GM20000 (cell line): ENCODE data around the gene ITIH5.
"Not testable (repeated sequence)": the region's sequence is repeated elsewhere in the genome, so short reads cannot be mapped to it uniquely, and the experiment has no call there.

Source experiments
- DNase-seq: peaks from one replicate; pipeline ENCODE4 v3.0.0; 2012; ENCODE audit warnings: low spot score
- TF ChIP-seq, protein P1 (sequence below): IDR thresholded peaks from 2 replicates; pipeline ENCODE4 v1.5.1; 2012; ENCODE audit warnings: mild to moderate bottlenecking, control low read depth; ENCODE audit errors: extremely low read depth, missing control alignments

Gene ITIH5

DNA sequence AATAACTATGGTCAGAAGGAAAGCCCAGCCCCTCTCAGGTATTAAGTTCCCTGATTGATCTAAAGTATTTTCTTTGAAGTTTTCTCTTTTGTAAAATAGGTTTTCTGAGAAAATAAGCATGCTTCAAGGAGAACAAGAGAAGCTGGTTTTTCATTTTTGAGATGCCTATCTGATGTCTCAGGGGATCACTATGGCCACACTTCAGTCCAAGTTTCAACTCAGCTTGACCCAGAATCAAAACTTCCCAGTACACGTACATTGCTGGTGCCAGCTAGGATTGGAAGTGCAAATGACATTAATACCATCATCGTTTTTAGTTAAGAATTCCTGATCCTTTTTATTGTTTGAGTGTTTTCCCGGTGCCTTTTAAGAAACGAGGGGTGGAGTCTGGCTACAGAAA is 7.2 kb downstream of the ITIH5 start:
- TF ChIP-seq, protein P1, sequence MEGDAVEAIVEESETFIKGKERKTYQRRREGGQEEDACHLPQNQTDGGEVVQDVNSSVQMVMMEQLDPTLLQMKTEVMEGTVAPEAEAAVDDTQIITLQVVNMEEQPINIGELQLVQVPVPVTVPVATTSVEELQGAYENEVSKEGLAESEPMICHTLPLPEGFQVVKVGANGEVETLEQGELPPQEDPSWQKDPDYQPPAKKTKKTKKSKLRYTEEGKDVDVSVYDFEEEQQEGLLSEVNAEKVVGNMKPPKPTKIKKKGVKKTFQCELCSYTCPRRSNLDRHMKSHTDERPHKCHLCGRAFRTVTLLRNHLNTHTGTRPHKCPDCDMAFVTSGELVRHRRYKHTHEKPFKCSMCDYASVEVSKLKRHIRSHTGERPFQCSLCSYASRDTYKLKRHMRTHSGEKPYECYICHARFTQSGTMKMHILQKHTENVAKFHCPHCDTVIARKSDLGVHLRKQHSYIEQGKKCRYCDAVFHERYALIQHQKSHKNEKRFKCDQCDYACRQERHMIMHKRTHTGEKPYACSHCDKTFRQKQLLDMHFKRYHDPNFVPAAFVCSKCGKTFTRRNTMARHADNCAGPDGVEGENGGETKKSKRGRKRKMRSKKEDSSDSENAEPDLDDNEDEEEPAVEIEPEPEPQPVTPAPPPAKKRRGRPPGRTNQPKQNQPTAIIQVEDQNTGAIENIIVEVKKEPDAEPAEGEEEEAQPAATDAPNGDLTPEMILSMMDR = no peak
- DNase-seq = no peak

DNA sequence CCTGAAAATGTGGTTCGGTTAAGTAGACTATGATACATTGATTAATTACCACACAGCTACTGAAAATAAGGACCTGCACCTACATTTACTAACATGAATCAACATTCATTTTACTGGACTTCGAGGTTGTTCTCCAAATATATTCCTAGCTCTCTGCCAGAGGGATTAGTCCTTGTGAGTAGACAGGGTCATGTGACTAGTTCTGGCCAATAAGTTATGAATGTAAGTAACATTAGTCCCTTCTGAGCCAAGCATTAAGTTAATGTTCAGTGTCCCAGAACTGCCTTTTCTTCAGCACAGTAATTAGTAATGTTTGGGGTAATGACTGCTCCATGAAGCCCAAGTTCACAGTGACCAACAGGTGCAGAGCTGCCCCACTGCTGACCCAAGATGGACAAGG is 9.2 kb downstream of the ITIH5 start:
- no peak for DNase-seq
- TF ChIP-seq, protein P1 = no peak

DNA sequence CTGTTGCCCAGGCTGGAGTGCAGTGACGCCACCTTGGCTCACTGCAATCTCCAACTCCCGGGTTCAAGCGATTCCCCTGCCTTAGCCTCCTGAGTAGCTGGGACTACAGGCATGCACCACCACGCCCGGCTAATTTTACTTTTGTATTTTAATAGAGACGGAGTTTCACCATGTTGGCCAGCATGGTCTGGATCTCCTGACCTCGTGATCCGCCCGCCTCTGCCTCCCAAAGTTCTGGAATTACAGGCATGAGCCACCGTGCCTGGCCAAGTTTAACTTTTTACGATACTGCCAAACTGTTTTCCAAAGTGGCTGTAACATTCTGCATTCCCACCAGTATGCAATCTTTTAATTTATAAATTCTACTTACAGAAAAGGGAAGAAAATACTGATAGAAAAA is 9.7 kb downstream of the ITIH5 start:
- not testable (repeated sequence) for DNase-seq

DNA sequence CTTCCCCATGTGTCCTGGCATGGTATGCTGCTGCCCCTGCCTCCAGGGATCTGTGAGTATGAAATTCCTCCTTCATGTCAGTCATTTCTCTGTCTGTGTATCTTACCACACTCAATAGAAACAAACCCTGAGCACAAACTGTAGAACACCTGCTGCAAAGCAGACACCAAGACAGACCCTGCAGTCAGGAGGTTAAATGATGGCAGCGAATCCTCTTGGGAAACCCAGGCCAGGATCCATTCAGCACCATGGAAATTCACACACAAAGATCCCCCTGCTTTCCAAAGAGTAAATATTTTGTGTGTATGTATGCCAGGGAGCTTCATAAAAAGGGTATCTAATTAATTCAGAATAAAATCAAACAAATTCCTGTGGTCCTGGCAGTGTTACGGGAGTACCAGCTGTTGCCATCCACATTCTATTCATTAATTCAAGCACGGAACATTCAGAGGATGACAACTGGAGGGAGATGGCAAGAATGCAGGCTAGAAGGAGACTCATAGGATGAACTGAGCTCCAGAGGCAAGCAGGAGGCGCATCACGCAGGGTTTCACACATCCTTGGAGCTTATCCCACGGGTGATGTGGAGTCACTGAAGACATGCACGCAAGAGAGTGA is 14.8 kb downstream of the ITIH5 start:
- TF ChIP-seq, protein P1 = no peak
- DNase-seq = no peak

DNA sequence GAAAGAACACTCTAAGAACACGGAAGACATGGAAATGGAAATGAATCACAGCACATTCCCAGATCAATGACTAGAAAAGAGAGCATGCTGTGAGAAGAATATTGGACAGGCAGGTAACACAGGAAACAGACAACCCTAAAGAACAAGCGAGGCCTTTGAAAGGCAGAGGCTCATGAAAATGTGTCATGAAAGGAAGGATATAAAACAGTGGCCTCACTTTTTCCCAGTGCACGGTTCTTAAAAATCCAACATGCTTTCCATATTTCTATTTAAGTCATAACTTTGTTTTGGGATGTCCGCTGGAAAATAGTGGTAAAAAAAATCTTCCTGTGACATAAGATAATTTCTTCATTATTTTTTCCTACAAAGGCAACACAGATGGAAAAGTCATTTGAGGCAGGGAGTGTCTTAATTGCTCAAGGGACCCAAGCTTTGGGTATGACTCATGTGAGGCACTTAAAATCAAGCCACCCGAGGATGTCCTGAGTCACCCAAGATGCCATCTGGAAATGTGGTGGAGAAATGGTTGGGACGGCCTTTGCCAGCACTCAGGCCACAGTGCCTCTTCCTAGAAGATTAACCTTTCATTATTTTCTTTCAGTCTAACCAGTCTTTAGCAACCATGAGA is 17.0 kb downstream of the ITIH5 start:
- TF ChIP-seq, protein P1 = no peak
- DNase-seq = no peak

DNA sequence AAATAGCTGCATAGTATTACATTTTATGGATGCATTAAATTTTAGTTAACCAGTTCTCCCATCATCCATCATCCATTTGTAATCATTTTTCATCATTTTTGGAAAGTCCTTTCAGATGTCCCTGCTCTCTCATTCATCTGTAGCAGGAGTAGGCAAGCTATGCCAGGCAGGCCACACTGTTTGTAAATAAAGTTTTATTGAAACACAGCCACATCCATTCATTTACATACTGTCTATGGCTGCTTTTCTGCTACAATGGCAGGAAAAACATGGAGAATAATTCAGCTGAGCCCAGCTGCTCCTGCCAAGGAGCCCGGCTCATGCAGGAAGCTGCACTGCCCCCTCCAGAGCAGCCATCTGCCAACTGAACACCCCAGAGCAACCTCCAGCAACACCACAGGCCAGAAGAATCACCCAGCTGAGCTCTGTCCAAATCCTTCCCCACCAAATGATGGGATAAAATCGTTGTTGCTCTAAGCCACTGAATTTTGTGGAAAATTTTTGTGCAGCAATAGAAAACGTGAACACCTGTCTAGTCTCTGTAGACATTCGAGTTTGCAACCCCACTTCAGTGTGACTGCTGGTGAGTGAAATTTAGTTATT is 19.6 kb downstream of the ITIH5 start:
- no peak for DNase-seq
- TF ChIP-seq, protein P1 = no peak

DNA sequence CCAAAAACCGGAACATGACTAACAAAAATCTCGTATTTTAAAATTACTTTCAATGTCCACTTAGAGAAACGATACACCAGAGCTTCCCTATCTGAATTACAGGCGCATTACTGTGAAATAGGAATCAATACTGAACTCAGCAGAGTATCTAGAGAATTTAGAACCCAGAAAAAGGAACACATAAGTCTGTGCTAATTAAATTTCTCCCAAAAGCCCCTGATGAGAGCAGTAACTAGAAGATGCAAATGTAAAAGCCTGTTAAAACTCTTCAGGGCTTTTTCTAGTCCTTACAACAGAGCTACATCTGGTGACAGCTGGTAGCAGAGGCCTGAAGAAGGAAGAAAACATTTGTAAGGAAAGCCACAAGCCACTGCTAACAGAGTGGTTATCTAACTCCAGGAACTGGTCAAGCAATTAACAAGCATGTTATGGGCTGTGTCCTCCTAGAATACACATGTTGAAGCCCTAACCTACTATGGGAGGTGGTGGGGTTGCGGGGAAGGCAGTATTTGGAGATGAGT is 24.2 kb downstream of the ITIH5 start:
- DNase-seq = no peak
- TF ChIP-seq, protein P1 = no peak
